Mesothelial cell of epicardium (in vitro differentiated cells): ENCODE results near the gene FADS3. TPM values are rescaled to one million over a fixed set of nuclear protein-coding genes. Genes with fewer than 3 reads are reported as not detected.
A peak's percentile ranks its signal among the peaks of the same experiment; 100 is the strongest.

Source experiments
- DNase-seq, 2 experiments: peaks; one replicate each; pipeline ENCODE4 v3.0.0; 2021; ENCODE audit warnings: low spot score in 2 of 2; ENCODE audit not compliant: unreplicated experiment in 2 of 2
- H3K27ac Mint-ChIP-seq: 2 replicates; pipeline ENCODE4 v1.8.0; 2021; ENCODE audit warnings: mixed read lengths
- H3K27me3 Mint-ChIP-seq: 2 replicates; pipeline ENCODE4 v1.8.0; 2021; ENCODE audit warnings: low read depth, mixed read lengths
- H3K36me3 Mint-ChIP-seq: 2 replicates; pipeline ENCODE4 v1.8.0; 2021; ENCODE audit warnings: mixed read lengths
- H3K4me1 Mint-ChIP-seq: 2 replicates; pipeline ENCODE4 v1.8.0; 2021; ENCODE audit warnings: mixed read lengths
- H3K4me3 Mint-ChIP-seq: 2 replicates; pipeline ENCODE4 v1.8.0; 2021; ENCODE audit warnings: mild to moderate bottlenecking, moderate library complexity, mixed read lengths
- H3K9me3 Mint-ChIP-seq: 2 replicates; pipeline ENCODE4 v1.8.0; 2021; ENCODE audit warnings: mixed read lengths
- CTCF ChIP-seq: fragments of 200-600 bp; sonication (generic); IDR thresholded peaks from one replicate; pipeline ENCODE4 v1.5.0; 2021; ENCODE audit warnings: antibody characterized with exemption; ENCODE audit not compliant: unreplicated experiment
- total RNA-seq: library from RNA; stranded (reverse); gene quantifications from 3 replicates; pipeline ENCODE4 v1.2.1, GENCODE V29; 2021

The FADS3 gene
- total RNA-seq, 1 donor from 2014 or later, result 8.9 TPM

GRCh38 chr11:61917334-61918109 lies 26.2 kb upstream of the FADS3 start, which contains the start of gene RAB3IL1:
RAB3IL1 (minus strand) TSS chr11:61917566; CDS start chr11:61917367, 199 bp downstream.
- Mint-ChIP-seq H3K27ac (peak within 1 kb of the TSS; percentile 74), H3K4me3 (peak within 1 kb of the TSS; percentile 76), H3K27me3 (peaks cover 40% of the 10 kb centered on the region), H3K36me3 (no peaks in the 10 kb centered on the region), H3K9me3 (no peaks in the 10 kb centered on the region), H3K4me1 (peaks cover 33% of the 10 kb centered on the region)
- no peak for TF ChIP-seq CTCF
- peak in 1 of 2 experiments; percentile 55 for DNase-seq

- Mint-ChIP-seq H3K4me3 (peak overlapping the region; percentile 62), H3K27ac (no peak overlapping the region), H3K36me3 (no peaks in the 10 kb centered on the region), H3K27me3 (peaks cover 40% of the 10 kb centered on the region), H3K9me3 (no peaks in the 10 kb centered on the region), H3K4me1 (peaks cover 31% of the 10 kb centered on the region)
- no peak for TF ChIP-seq CTCF
- no peak for DNase-seq
Observed at GRCh38 chr11:61916737-61917333, 25.5 kb upstream of the FADS3 start.

- Mint-ChIP-seq H3K4me3 (no peak overlapping the region), H3K27me3 (peaks cover 33% of the 10 kb centered on the region), H3K36me3 (no peaks in the 10 kb centered on the region), H3K27ac (no peak overlapping the region), H3K9me3 (no peaks in the 10 kb centered on the region), H3K4me1 (peaks cover 28% of the 10 kb centered on the region)
- TF ChIP-seq CTCF, result no peak
- DNase-seq, result no peak
Observed at GRCh38 chr11:61914471-61915171, 23.3 kb upstream of the FADS3 start.

- H3K36me3 Mint-ChIP-seq, result no peaks in the 10 kb centered on the region
- TF ChIP-seq CTCF, result no peak
- no peaks in the 10 kb centered on the region for H3K9me3 Mint-ChIP-seq
- no peak overlapping the region for H3K27ac Mint-ChIP-seq
- peaks cover 25% of the 10 kb centered on the region for H3K27me3 Mint-ChIP-seq
- DNase-seq, result no peak
- H3K4me3 Mint-ChIP-seq, result no peak overlapping the region
- H3K4me1 Mint-ChIP-seq, result peaks cover 27% of the 10 kb centered on the region
Observed at GRCh38 chr11:61913699-61914395, 22.5 kb upstream of the FADS3 start.

- peak overlapping the region; percentile 0 for H3K27ac Mint-ChIP-seq
- no peak overlapping the region for H3K4me3 Mint-ChIP-seq
- TF ChIP-seq CTCF, result no peak
- H3K9me3 Mint-ChIP-seq, result no peaks in the 10 kb centered on the region
- no peaks in the 10 kb centered on the region for H3K36me3 Mint-ChIP-seq
- peaks cover 18% of the 10 kb centered on the region for H3K27me3 Mint-ChIP-seq
- H3K4me1 Mint-ChIP-seq, result peaks cover 23% of the 10 kb centered on the region
- no peak for DNase-seq
Observed at GRCh38 chr11:61912991-61913698, 21.8 kb upstream of the FADS3 start.
